ENCODE data around the gene PPP2R3A.
"Not testable (repeated sequence)": the region's sequence is repeated elsewhere in the genome, so short reads cannot be mapped to it uniquely, and the experiment has no call there.

The PPP2R3A gene

GRCh38 chr3:136149667-136150066 is 184.1 kb downstream of the PPP2R3A start:
- H3K27me3 ChIP-seq (ENCODE audit: control insufficient read depth, insufficient read depth, low read length): no peaks in the 10 kb centered on the region
- H3K9ac ChIP-seq (ENCODE audit: low read depth, low read length): no peak overlapping the region
- no peaks in the 10 kb centered on the region for H3K36me3 ChIP-seq (ENCODE audit: control insufficient read depth, insufficient read depth, low read length)
- no peaks in the 10 kb centered on the region for H3K4me1 ChIP-seq (ENCODE audit: control insufficient read depth, insufficient read depth, low read length)
- H3K9me3 ChIP-seq (ENCODE audit: control insufficient read depth, insufficient read depth, low read length): no peaks in the 10 kb centered on the region
- no peak overlapping the region for H3K4me3 ChIP-seq (ENCODE audit: low read depth, low read length)

GRCh38 chr3:136151219-136151618 is 185.7 kb downstream of the PPP2R3A start:
- Histone ChIP-seq H3K4me3 (ENCODE audit: low read depth, low read length) (no peak overlapping the region), H3K9ac (ENCODE audit: low read depth, low read length) (no peak overlapping the region), H3K27me3 (ENCODE audit: control insufficient read depth, insufficient read depth, low read length) (no peaks in the 10 kb centered on the region), H3K4me1 (ENCODE audit: control insufficient read depth, insufficient read depth, low read length) (no peaks in the 10 kb centered on the region), H3K36me3 (ENCODE audit: control insufficient read depth, insufficient read depth, low read length) (no peaks in the 10 kb centered on the region), H3K9me3 (ENCODE audit: control insufficient read depth, insufficient read depth, low read length) (no peaks in the 10 kb centered on the region)

GRCh38 chr3:136152176-136152843 is 186.8 kb downstream of the PPP2R3A start:
- Histone ChIP-seq H3K9me3 (ENCODE audit: control insufficient read depth, insufficient read depth, low read length) (no peaks in the 10 kb centered on the region), H3K27me3 (ENCODE audit: control insufficient read depth, insufficient read depth, low read length) (no peaks in the 10 kb centered on the region), H3K36me3 (ENCODE audit: control insufficient read depth, insufficient read depth, low read length) (no peaks in the 10 kb centered on the region), H3K4me1 (ENCODE audit: control insufficient read depth, insufficient read depth, low read length) (no peaks in the 10 kb centered on the region), H3K4me3 (ENCODE audit: low read depth, low read length) (no peak overlapping the region), H3K9ac (ENCODE audit: low read depth, low read length) (no peak overlapping the region)

- Histone ChIP-seq H3K9me3 (ENCODE audit: control insufficient read depth, insufficient read depth, low read length) (no peaks in the 10 kb centered on the region), H3K9ac (ENCODE audit: low read depth, low read length) (no peak overlapping the region), H3K4me3 (ENCODE audit: low read depth, low read length) (no peak overlapping the region), H3K36me3 (ENCODE audit: control insufficient read depth, insufficient read depth, low read length) (no peaks in the 10 kb centered on the region), H3K27me3 (ENCODE audit: control insufficient read depth, insufficient read depth, low read length) (no peaks in the 10 kb centered on the region), H3K4me1 (ENCODE audit: control insufficient read depth, insufficient read depth, low read length) (no peaks in the 10 kb centered on the region)
Observed at GRCh38 chr3:136152963-136153362, 187.4 kb downstream of the PPP2R3A start.

GRCh38 chr3:136161516-136161915 is 196.0 kb downstream of the PPP2R3A start:
- no peaks in the 10 kb centered on the region for H3K27me3 ChIP-seq (ENCODE audit: control insufficient read depth, insufficient read depth, low read length)
- H3K4me1 ChIP-seq (ENCODE audit: control insufficient read depth, insufficient read depth, low read length): no peaks in the 10 kb centered on the region
- no peaks in the 10 kb centered on the region for H3K36me3 ChIP-seq (ENCODE audit: control insufficient read depth, insufficient read depth, low read length)
- H3K9me3 ChIP-seq (ENCODE audit: control insufficient read depth, insufficient read depth, low read length): no peaks in the 10 kb centered on the region
- H3K9ac ChIP-seq (ENCODE audit: low read depth, low read length): no peak overlapping the region
- no peak overlapping the region for H3K4me3 ChIP-seq (ENCODE audit: low read depth, low read length)

GRCh38 chr3:136162322-136162721 is 196.8 kb downstream of the PPP2R3A start:
- H3K9me3 ChIP-seq (ENCODE audit: control insufficient read depth, insufficient read depth, low read length): no peaks in the 10 kb centered on the region
- no peaks in the 10 kb centered on the region for H3K36me3 ChIP-seq (ENCODE audit: control insufficient read depth, insufficient read depth, low read length)
- no peak overlapping the region for H3K4me3 ChIP-seq (ENCODE audit: low read depth, low read length)
- no peaks in the 10 kb centered on the region for H3K4me1 ChIP-seq (ENCODE audit: control insufficient read depth, insufficient read depth, low read length)
- H3K27me3 ChIP-seq (ENCODE audit: control insufficient read depth, insufficient read depth, low read length): no peaks in the 10 kb centered on the region
- no peak overlapping the region for H3K9ac ChIP-seq (ENCODE audit: low read depth, low read length)

- H3K36me3 ChIP-seq (ENCODE audit: control insufficient read depth, insufficient read depth, low read length); H3K9ac ChIP-seq (ENCODE audit: low read depth, low read length); H3K4me3 ChIP-seq (ENCODE audit: low read depth, low read length); H3K9me3 ChIP-seq (ENCODE audit: control insufficient read depth, insufficient read depth, low read length); H3K4me1 ChIP-seq (ENCODE audit: control insufficient read depth, insufficient read depth, low read length); H3K27me3 ChIP-seq (ENCODE audit: control insufficient read depth, insufficient read depth, low read length): not testable (repeated sequence)
Observed at GRCh38 chr3:136163607-136164006, 198.1 kb downstream of the PPP2R3A start.

- Histone ChIP-seq H3K9ac (ENCODE audit: low read depth, low read length) (no peak overlapping the region), H3K4me1 (ENCODE audit: control insufficient read depth, insufficient read depth, low read length) (no peaks in the 10 kb centered on the region), H3K9me3 (ENCODE audit: control insufficient read depth, insufficient read depth, low read length) (no peaks in the 10 kb centered on the region), H3K4me3 (ENCODE audit: low read depth, low read length) (no peak overlapping the region), H3K27me3 (ENCODE audit: control insufficient read depth, insufficient read depth, low read length) (no peaks in the 10 kb centered on the region), H3K36me3 (ENCODE audit: control insufficient read depth, insufficient read depth, low read length) (no peaks in the 10 kb centered on the region)
Observed at GRCh38 chr3:136166507-136166906, 201.0 kb downstream of the PPP2R3A start.

- H3K4me1 ChIP-seq (ENCODE audit: control insufficient read depth, insufficient read depth, low read length); H3K9me3 ChIP-seq (ENCODE audit: control insufficient read depth, insufficient read depth, low read length); H3K36me3 ChIP-seq (ENCODE audit: control insufficient read depth, insufficient read depth, low read length); H3K4me3 ChIP-seq (ENCODE audit: low read depth, low read length); H3K27me3 ChIP-seq (ENCODE audit: control insufficient read depth, insufficient read depth, low read length); H3K9ac ChIP-seq (ENCODE audit: low read depth, low read length): not testable (repeated sequence)
Observed at GRCh38 chr3:136168236-136168635, 202.7 kb downstream of the PPP2R3A start.

GRCh38 chr3:136171097-136171542 is 205.6 kb downstream of the PPP2R3A start:
- no peaks in the 10 kb centered on the region for H3K9me3 ChIP-seq (ENCODE audit: control insufficient read depth, insufficient read depth, low read length)
- H3K36me3 ChIP-seq (ENCODE audit: control insufficient read depth, insufficient read depth, low read length): no peaks in the 10 kb centered on the region
- H3K4me3 ChIP-seq (ENCODE audit: low read depth, low read length): no peak overlapping the region
- no peaks in the 10 kb centered on the region for H3K4me1 ChIP-seq (ENCODE audit: control insufficient read depth, insufficient read depth, low read length)
- H3K27me3 ChIP-seq (ENCODE audit: control insufficient read depth, insufficient read depth, low read length): no peaks in the 10 kb centered on the region
- no peak overlapping the region for H3K9ac ChIP-seq (ENCODE audit: low read depth, low read length)

GRCh38 chr3:136173939-136174490 is 208.5 kb downstream of the PPP2R3A start:
- Histone ChIP-seq H3K9ac (ENCODE audit: low read depth, low read length) (no peak overlapping the region), H3K9me3 (ENCODE audit: control insufficient read depth, insufficient read depth, low read length) (no peaks in the 10 kb centered on the region), H3K27me3 (ENCODE audit: control insufficient read depth, insufficient read depth, low read length) (no peaks in the 10 kb centered on the region), H3K4me3 (ENCODE audit: low read depth, low read length) (no peak overlapping the region), H3K4me1 (ENCODE audit: control insufficient read depth, insufficient read depth, low read length) (no peaks in the 10 kb centered on the region), H3K36me3 (ENCODE audit: control insufficient read depth, insufficient read depth, low read length) (no peaks in the 10 kb centered on the region)

GRCh38 chr3:136177876-136178275 is 212.3 kb downstream of the PPP2R3A start:
- Histone ChIP-seq H3K9ac (ENCODE audit: low read depth, low read length) (no peak overlapping the region), H3K36me3 (ENCODE audit: control insufficient read depth, insufficient read depth, low read length) (no peaks in the 10 kb centered on the region), H3K9me3 (ENCODE audit: control insufficient read depth, insufficient read depth, low read length) (no peaks in the 10 kb centered on the region), H3K27me3 (ENCODE audit: control insufficient read depth, insufficient read depth, low read length) (no peaks in the 10 kb centered on the region), H3K4me3 (ENCODE audit: low read depth, low read length) (no peak overlapping the region), H3K4me1 (ENCODE audit: control insufficient read depth, insufficient read depth, low read length) (peaks cover 4% of the 10 kb centered on the region)
